Activated CD8-positive, alpha-beta memory T cell treated with anti-CD3 and anti-CD28 coated beads for 48 hours (primary cell): ENCODE data around the gene CES5A.
"Not testable (repeated sequence)": the region's sequence is repeated elsewhere in the genome, so short reads cannot be mapped to it uniquely, and the experiment has no call there.

ENCODE experiments used
- DNase-seq, 3 experiments: peaks; one replicate each; pipeline ENCODE4 v3.0.0-alpha.2; 2020; ENCODE audit warnings: low read depth in 2 of 3, low spot score in 2 of 3

Gene CES5A, protein sequence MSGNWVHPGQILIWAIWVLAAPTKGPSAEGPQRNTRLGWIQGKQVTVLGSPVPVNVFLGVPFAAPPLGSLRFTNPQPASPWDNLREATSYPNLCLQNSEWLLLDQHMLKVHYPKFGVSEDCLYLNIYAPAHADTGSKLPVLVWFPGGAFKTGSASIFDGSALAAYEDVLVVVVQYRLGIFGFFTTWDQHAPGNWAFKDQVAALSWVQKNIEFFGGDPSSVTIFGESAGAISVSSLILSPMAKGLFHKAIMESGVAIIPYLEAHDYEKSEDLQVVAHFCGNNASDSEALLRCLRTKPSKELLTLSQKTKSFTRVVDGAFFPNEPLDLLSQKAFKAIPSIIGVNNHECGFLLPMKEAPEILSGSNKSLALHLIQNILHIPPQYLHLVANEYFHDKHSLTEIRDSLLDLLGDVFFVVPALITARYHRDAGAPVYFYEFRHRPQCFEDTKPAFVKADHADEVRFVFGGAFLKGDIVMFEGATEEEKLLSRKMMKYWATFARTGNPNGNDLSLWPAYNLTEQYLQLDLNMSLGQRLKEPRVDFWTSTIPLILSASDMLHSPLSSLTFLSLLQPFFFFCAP

DNA sequence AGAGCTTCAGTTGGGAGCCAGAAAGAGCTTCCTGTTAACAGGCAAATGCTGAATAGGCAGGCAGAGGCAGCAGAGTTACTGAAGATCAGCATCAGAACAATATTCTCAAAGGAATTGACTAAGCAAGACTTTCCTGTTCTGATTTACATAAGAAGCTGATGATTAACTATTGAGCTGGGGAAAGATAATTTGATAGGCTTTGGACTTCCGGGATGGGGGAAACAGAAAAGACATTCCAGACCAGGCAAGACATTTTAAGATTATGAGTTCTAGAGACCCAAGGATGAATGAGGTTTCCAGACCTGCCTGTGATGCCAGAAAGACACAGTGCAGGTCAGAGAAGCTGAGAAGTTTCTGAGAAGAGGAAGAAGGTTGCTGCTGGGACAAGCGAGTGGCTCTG, at the start of gene CES5A:
TSS of gene CES5A (minus strand) at position 101 of the 400 bp plus-strand sequence. CDS start 152 bp downstream, outside the sequence.
- DNase-seq = no peak

DNA sequence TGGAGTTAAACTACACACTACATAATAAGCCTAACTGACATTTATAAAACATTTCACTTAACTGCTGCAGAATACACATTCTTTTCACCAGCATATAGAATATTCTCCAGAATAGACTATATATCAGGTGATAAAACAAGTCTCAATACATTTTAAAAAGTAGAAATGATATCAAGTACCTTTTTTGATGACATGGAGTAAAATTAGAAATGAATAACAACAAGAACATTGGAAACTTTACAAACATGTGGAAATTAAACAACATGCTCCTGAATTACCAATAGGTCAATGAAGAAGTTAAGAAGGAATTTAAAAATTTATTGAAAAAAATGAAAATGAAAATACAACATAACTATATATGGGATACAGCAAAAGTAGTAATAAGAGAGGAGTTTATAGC, 47.5 kb upstream of the CES5A start:
- DNase-seq = no peak

DNA sequence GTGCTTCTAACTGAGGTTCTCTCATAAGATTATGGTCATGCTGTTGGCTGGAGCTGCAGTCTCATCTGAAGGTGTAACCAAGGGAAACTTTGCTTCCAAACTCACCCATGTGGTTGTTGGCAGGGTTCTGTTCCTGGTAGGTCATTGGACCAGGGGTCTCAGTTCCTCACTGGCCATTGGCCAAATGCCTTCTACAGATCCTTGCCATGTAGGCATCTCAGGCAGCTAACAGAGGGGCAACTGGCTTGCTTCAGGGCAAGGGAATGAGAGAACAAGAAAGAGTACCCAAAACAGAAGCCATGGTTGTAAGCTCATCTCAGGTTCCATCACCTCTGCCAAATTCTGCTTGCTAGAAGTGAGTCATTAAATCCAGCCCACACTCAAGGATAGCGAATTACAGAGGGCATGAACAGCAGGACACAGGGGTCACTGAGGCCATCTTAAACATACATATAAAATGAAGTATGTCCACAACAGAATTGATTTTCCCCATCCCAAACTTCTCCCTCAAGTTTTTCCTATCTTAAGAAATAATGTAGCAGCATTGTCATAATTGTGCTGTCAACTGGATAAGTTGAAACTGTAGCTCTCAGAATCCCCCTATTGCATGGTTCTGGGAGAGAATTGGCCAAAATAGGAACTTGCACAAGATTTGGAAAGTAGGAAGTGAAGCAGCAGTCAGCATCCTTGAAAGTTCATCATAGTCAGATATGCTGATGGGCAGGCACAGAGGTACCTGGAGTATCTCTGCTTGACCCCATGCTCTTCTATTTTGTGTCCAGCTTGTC, 42.4 kb upstream of the CES5A start:
- DNase-seq = no peak

DNA sequence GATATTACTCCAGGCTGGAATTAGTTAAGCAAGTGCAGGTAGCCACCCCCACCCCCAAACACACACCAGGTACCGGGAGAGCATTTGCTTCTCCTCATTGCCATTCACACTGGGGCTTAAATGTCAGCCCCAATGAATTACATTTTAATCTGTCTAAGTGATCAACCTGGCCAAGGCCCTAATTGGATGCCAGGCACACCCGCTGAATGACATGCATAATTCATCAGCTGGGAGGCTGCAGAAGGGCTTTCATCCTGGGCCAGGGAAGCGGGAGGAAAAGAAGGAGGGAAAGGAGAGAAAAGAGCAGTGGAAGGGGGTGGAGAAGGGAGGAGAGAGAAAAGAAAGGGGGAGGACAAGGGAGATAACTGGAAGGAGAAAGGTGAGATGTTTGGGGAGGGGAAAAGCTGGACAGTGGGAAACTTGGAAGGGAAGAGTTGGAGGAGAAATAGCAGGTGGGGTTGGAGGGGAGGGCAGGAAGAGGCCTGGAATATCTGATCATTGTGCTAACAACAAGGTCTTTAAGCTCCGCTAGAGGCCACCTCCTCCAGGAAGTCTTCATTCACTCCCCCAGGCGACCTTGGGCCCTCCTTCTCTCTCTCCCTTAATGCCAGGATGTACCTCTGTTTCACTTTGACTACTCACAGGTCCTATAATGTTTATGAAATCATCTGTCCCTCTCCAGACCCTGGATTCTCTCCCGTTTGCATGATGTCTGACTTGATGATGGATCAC, 40.1 kb upstream of the CES5A start:
- no peak for DNase-seq

DNA sequence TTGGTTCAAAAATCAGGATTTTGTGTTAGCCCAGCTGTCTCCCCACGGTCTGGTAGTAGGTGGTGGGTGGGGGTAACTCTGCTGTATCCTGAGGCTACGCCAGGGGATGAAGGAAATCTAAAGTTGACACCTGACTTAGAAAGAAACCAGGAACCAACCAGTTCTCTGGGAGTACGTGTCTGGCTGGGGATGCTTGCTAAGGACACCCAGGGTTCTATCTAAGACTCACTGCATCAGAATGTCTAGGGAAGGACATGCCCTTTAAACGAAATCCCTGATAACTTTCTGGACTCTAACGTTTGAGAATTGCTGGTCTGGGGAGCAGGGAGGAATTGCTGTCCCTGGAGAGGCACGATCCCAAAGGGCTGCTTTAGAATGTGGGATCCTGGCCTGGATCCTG, 39.2 kb upstream of the CES5A start:
- DNase-seq = no peak

DNA sequence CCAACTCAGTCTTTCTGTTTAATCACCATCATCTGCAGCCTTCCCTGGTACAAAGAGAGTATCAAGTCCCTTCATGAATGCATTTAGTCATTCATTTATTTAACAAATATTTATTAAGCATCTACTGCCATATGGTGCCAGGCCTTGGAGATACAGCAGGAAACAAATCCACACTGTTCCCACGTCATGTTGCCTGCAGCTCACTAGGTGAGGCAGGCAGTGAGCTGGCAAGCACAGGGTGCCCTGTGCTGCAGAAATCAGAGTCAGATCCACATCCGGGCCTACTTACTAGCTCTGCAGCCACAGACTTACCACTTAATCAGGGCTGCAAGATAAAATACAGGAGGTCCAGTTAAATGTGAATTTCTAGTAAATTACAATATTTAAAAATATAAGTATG, 38.5 kb upstream of the CES5A start:
- no peak for DNase-seq

DNA sequence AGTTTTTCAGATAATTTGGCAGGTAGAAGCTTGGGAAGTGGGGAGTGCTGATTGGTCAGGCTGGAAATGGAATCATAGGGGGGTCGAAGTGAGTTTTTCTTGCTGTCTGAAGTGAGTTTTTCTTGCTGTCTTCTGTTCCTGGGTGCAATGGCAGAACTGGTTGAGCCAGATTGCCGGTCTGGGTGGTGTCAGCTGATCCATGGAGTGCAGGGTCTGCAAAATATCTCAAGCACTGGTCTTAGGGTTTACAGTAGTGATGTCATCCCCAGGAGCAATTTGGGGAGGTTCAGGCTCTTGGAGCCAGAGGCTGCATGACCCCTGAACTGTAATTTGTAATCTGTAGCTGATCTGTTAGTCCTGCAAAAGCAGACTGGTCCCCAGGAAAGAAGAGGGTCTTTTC, 37.9 kb upstream of the CES5A start:
- DNase-seq = not testable (repeated sequence)

DNA sequence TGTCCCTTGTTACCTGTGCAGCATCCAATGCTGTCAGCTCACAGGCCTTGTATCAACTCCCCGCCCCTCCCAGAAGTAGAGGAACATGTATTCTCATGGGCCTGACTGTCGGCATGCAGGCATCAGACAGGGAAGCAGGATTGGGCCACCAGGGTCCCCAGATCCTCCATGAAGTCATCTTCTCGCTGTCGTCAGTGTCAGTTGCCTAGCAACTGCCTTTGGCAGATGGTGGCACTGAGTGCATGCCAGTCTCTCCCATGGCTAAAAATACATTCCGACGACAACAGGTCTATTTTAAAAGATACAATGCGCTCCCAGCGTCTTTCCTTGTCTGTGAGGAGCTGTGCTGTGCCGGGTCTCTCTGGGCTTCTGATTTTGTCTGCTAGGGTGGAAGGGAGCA, 36.8 kb upstream of the CES5A start:
- no peak for DNase-seq

DNA sequence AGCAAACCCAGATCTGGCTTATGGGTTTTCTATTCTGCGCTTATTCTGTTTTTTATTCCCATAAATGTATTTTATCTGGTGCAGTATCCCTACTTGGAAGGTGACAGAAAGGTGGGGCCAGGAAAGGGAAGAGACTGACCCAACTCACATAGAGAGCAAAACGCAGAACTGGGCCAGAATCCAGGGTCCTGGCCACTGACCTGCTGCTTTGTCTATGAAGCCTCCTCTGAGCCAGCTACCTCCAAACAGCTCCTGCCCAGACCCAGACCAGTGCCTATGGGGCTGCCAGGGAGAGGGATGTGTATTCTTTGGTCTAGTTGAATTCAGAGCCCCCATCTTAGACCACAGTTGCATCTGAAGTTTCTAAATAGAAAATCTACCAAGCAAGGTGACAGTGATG, 36.4 kb upstream of the CES5A start:
- DNase-seq = no peak

DNA sequence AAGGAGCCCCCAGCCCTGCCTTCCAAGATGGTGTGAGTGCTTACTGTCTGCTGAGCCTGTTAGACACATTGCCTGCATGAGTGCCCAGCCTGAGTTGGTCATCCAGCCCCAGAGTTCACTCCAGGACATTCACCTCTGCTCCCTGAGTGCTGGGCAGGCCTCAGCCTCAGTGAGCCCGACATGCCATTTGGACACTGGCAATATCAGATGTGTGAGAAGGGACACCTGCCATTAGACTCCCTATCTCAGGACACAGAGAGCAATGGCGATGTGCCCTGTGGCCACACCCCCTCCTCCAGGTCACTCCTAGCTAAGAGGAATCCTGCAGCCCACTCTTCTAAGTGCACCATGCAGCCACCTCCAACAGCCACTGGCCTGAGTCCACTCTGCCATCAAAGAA, 34.7 kb upstream of the CES5A start:
- DNase-seq = no peak

DNA sequence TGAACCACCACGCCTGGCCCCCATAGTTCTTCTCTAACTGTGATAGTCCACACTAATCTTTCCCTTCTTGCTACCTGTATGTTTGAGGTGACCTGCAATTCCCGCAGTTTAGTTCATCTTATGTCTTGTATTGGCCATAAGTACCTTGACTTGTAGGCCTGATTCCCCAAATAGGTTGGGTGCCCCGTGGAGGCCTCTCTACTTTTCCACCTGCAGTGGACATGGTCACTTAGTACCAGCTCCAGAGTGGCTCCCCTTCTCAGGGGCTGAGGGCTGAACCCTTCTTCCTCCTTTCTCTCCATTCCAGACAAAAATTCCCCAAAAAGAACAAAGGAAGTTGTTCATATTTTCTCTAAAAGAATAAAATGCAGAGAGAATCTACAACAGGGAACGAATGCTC, 33.5 kb upstream of the CES5A start:
- DNase-seq = no peak

DNA sequence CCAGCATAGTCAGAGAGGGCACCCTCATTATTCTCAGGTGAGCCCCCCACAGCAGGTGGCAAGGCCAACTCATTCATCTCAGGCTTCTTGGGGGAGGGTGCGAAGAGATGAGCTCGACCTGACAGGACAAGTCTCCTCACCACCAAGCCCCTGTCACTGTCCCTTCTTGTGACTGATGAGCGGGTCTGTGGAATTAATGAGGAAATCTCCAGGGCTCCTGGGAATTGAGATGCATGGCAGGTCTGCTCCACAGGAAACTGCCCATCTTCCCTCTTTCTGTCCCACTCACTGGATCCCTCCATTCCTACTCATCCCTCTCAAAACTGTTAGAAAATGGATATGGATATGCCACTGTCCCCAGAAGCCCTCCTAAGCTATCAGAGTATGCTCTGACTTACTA, 32.5 kb upstream of the CES5A start:
- no peak for DNase-seq

DNA sequence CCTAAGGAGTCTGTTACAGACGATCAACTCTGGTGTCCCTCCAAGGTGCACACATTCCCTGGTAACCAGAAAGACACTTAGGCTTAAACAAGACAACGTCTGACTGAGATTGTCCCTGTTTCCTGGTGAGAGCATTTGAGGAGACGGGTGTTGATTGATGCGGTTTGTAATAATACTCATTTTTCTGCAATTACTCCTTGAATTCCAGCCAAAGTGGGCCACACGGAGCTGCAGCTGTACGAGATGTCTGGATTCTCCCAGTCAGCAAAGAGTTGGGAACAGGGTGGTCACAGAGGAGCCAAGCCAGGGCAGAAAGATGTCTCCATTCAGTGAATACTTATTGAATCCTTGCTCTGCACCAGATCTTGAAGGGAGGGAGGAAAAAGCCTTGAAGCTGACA, 30.9 kb upstream of the CES5A start:
- no peak for DNase-seq

DNA sequence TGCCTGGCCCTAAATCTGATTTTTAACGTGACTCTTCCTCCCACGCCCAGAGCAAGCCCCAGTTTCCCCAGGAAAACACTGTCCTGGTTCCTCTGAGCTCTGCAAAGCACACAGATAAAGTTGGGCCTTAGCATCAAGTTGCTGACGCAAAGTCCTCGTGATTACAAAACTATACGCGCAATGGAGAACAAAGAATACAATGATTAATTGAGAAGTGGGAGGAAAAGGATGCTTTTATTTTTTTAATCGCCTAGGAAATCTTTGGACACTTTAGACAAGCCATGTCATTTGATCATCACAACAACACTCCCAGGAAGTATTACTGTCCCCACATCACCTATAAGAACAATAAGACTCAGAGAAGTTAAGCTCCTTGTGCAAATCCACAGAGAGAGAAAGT, 30.5 kb upstream of the CES5A start:
- DNase-seq = no peak

DNA sequence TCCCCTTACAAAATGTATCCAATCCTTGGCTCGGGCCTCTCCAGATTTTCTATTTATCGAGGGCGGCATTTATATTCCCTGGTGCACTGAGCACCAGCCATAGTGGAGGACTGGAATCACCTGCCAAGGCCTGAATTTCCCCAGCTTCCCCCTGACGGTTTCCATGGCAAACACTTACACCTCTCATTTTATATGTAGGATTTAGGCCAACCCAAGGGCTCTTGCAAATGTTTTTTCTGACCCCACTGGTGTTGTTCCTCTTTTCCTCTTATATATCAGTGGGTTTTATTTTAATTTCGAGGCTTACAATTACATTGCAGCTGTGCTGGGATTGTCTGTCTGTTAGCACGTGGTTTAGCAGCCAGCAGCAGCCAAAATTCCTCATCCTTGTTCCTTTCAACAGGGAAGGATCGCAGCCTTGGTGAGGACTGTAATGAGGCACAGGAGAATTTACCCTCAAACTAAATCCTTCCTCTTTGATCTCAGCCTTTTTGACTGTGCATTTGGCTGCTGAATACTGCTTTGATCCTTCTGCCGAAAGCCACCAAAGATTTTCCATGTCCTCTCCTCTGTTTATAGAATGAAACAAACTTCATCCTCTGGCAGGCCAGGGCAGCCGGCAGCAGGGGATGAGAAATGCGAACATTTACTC, 26.5 kb upstream of the CES5A start:
- no peak for DNase-seq

DNA sequence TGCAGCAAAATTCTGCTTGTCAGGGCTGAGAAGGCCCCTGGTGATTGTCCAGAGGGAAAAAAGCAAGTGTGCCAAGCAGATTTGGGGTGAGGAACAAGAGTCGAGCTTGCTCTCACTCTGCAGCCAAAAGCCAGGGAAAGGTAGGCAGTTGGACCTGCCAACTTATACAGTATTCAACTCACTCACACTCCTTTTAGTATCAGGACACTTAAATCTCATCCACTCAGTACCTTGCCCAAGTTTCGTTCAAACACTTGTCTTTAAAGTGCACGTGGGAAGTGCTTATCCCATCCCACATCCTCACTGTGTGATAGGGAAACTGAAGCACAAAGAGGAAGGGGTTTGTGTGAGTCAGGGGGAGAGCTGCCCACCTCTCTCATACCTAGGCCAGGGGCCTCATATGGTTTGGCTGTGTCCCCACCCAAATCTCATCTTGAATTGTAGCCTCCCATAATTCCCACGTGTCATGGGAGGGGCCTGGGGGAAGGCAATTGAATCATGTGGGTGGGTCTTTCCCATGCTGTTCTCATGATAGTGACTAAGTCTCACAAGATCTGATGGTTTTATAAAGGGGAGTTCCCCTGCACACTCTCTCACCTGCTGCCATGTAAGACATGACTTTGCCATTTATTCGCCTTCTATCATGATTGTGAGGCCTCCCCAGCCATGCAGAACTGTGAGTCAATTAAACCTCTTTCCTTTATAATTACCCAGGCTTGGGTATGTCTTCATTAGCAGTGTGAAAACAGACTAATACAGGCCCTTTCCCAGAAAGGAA, 25.6 kb upstream of the CES5A start:
- DNase-seq = no peak

DNA sequence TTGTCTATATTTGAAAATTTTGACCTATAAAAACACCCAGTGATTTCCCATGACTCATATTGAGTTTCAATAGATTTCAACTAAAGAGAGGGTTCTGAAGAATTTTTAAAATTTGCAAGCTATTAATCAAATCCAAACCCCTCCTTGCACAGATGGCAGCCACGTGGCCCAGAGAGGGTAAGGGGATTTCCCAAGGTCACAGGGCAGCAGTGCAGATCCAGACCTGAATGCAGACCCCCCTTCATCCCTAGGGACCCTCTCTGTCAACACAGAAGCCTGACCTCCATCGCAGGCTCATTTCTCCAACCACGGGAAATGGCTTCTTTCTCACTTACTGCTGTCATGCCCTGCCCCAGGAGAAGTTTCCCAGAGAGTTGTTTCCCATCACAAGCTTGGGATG, 24.7 kb upstream of the CES5A start:
- DNase-seq = no peak

DNA sequence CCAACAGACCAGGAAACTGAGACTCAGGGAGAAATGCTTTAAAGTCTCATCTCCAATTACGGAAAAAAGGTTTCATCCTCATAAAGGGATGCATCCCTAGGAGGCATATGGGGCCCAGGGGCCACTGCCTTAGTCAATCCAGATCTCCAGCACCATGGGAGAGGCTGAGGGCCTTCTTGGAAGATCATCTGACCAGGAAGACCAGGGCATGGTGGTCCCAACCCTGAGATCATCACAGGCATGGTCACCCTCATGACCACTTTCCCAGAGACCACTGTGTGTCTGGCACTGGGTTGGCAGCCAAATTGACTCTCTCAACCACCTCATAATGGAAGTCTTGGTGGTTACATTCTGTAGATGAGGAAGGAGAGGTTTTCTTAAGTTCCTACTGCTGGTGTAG, 23.4 kb upstream of the CES5A start:
- no peak for DNase-seq

DNA sequence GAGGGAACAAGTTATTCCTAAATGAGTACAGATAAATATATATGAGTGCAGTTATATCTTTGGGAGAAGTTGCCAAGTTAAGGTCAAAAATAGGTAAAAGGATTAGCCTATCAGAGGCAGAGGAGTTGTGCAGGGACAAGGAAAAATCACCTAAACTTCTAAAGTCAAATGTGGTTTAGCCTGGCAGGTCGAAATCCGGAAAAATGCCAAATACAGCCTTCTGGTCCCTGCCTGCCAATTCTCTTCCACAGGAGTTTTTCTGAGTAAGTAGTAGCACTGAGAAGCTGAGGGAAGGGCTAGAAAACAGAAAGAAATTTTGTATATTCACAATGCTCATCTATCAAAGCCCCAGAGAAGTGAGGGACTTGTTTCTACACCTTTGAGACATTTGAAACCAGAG, 17.6 kb upstream of the CES5A start:
- no peak for DNase-seq

DNA sequence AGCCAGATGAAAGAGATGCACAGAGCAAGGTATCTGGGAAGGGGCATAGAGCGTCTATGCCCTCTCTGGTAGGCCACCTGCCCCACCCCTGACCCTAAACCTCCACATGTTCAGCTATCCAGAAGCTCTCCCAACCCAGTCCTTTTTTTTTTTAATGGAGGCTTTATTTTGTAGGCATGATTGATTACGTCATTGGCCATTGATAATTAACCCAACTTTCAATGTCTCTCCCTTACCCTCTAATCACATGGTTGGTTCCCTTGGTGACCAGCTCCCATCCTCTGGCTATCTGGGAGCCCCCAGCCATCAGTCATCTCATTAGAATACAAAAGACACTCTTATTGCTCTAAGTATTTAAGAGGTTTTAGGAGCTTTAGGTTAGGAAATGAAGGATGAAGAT, 14.3 kb upstream of the CES5A start:
- DNase-seq = no peak
